Left colon (tissue), 2 donors: Measurements from ENCODE around the gene GALNT17. TPM values are rescaled to one million over a fixed set of nuclear protein-coding genes. Genes with fewer than 3 reads are reported as not detected.
"Not testable (repeated sequence)": the region's sequence is repeated elsewhere in the genome, so short reads cannot be mapped to it uniquely, and the experiment has no call there.

Experiments used
- ATAC-seq: fragments of 200-7000 bp; cut with Tn5 transposase; one replicate; pipeline ENCODE4 v1.9.1; 2020; ENCODE audit warnings: mild to moderate bottlenecking, moderate library complexity
- DNase-seq, 2 donors: peaks; one replicate each; pipeline ENCODE4 v3.0.0-alpha.2; 2020
- intact Hi-C, 2 donors: fragments of 100-400 bp; cut with DNase I in 1 of 2; cut with micrococcal nuclease in 1 of 2; formaldehyde crosslinking; loops; one replicate each; pipeline versions ENCODE4 v1.11.2 to v1.14.0; 2022; cut with DNase I, micrococcal nuclease
- total RNA-seq, 2 donors: library from RNA; stranded (reverse); fragmentation: NEBNext Ultra II Directional; extraction: Animal tissue kit (Norgen Biotek cat#: 25700); gene quantifications; one replicate each; pipeline ENCODE4 v1.2.1, GENCODE V29; 2021
- donor health status: DM: no; HTN: no; CAD: no.
- donor health status: DM: yes; HTN: yes; CAD: no.

Gene GALNT17
- total RNA-seq, 2 donors from 2014 or later, result 0.37 to 2.8 TPM

DNA sequence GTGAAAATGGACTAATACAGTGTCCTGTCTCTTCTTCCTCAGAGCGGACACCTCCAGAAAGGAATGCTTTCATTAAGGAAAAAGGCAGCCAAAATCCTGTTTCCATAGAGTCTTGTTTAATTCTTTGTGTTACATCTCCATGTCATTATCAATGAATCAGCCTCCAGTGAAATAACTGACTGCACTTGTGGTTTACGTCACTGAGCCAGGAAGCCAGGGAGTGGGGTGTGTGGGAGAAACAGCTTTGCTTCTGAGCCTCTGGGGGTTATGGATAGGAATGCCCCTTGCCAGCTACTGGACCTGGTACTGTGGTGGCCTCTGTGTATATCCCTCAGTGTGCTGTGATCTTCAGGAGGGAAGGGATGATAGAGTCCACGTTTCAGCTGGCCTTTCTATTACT is 416.8 kb downstream of the GALNT17 start:
- intact Hi-C loops, result no loop called here
- DNase-seq, result no peak
- no peak for ATAC-seq

DNA sequence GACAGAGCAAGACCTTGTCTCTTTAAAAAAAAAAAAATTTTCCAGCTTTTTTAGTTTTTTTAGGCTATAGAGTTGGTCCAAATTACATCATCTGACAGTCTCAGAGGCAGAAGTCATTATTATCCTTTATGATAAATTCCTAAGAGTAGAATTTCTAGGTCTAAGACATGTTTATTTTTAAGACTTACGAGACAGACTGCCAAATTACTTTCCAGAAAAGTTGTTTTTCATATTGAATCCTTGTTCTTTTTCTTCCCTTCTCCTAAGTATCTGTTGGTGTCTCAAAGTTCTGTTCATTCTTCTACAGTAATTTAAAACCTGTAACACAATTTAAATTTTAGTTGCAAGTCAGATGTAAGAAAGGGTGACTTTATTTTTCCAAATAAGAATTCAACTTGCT is 421.4 kb downstream of the GALNT17 start:
- DNase-seq (no peak), ATAC-seq (no peak)
- intact Hi-C loops, result no loop called here

DNA sequence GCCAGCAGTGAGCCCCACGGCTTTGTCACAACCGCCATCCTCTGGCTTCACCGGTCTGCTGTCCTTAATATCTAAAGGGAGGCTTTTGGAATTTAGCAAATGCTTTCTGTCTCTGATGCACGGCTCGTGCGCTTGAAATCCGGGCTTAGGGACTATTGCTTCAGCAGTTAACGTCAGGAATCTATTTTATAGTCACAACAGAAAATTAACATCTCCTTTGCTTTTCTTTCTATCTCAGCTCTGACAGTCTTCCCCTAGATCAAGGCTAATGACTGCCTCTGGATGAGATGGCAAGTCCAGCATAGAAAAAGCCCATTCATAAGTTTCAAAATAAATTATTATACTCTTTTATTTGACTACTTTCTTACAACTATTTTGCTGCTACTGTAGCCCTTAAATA is 423.8 kb downstream of the GALNT17 start:
- no peak for DNase-seq
- intact Hi-C loops, result no loop called here
- no peak for ATAC-seq

DNA sequence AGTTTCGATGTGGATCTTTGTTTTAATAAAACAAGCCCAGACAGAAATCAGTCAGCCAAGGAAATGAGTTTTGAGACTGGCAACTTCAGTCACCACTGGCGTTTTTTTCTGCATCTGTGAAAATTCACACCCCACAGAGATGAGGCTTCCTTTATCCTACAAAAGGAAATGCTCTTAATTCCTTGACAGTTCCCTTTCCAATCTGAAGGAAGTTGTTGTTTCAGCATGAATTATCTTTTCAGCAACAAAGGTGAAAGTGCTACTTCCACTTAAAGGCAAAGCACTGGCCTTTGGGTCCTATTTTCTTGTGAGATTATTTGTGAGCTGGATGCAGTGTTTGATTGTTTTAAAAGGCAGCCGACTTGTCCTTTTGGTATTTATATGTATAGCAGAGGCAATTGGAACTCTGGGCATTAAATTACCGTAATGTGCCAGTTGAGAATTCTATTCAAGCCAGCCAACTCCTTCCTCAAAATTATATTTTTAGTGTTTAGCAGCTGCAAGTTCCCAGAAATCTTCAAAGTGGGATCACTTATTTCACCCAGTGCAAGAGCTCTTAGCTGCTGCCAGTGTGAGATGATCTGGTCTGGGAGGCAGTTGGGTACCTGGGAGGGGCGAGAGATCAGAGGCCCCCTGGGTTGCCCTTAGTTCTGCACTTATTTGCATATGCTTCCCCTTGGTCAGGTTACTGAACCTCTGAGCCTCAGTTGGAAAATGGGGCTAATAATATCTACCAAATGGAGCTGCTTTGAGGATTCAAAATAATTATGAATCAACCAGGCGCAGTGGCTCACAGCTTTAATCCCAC is 427.1 kb downstream of the GALNT17 start:
- intact Hi-C loops, result no loop called here
- ATAC-seq (no peak), DNase-seq (no peak)

DNA sequence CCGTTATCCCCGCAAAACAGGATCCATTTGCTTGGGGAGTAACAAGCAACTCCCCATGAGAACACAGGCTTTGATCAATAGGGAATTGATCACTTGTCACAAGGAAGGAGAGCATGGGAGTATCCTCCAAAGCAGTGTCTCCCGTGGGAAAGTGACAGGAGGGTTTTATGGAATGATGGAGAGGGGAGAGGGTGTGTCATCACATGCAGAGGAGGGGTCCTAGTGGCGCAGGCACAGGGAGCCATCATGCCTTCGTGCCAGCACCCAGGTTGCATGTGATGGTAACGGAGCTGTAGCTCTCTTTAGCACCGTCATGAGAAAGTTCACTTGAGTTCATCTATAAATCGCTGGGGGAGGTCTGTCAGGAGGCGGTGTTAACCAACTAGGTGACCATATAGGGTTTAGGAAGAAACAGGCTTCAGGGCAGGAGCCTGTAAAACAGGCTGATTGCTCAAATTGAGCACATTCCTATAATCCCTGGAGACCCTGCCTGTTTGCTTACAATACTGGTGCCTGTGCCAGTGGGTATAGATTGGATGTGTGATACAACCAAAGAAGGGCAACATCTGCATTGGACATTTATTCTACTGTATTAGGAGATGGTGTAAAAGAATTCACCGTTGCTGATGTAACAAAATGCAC is 428.5 kb downstream of the GALNT17 start:
- ATAC-seq (no peak), DNase-seq (no peak)
- intact Hi-C loops, result no loop called here

DNA sequence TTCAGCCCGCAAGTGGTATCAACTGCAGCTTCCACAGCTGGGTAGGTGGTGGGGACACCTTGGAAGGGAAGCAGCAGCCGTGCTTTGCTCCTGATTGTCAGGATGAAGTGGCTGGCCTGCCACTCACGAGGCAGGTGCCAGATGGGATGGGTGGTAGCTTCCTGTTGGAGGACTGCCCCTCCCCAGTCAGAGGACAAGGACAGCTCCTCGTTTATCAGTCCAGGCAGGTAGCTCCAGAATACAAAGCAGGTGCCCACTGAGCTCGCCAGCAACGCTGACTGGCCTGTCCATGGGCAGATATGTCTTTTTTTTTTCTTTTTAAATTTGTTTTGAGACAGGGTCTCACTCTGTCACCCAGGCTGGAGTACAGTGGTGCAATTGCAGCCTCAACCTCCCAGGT is 431.3 kb downstream of the GALNT17 start:
- intact Hi-C loops, result no loop called here

DNA sequence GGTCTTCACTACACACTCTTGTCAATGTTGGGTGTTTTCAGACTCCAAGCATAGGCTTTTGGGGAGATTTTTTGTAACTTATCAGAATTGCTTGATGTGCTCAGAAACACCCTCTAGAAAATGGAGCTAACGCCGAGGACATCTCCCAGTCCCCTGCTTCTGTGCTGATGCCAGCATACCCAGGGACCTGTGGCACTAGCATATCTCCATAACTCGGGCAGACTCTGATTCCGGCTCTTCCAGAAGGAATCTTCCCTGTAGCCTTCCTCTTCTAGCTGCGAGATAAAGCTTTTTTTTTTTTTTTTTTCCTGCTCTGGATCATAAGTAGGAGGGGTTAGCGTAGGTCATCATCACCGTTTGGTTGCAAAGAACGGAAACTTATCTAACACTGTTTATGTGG is 434.4 kb downstream of the GALNT17 start:
- no peak for DNase-seq
- no peak for ATAC-seq
- intact Hi-C loops, result no loop called here

More for the DNA sequence above, 431.3 kb downstream of the GALNT17 start:
- ATAC-seq (no peak), DNase-seq (no peak)

DNA sequence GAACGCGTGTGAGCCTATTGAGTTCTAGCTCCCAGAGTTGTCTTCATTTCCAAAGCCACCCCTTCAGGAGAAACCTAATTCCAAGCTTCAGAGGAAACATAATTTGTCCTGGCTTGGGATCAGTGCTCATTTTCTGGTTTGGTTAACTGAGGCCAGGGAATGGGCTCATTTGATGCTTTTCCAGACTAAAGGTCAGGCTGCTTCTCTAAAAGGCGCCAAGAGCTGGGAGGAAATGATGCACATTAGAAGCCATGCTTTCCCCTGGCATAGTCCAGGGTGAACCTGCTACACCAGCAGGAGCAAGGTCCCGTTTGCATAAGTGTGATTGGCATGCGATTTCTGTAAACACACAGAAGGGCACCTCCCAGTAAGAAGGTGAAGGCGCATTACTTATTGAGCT is 435.0 kb downstream of the GALNT17 start:
- intact Hi-C loops, result no loop called here
- DNase-seq (no peak), ATAC-seq (no peak)

DNA sequence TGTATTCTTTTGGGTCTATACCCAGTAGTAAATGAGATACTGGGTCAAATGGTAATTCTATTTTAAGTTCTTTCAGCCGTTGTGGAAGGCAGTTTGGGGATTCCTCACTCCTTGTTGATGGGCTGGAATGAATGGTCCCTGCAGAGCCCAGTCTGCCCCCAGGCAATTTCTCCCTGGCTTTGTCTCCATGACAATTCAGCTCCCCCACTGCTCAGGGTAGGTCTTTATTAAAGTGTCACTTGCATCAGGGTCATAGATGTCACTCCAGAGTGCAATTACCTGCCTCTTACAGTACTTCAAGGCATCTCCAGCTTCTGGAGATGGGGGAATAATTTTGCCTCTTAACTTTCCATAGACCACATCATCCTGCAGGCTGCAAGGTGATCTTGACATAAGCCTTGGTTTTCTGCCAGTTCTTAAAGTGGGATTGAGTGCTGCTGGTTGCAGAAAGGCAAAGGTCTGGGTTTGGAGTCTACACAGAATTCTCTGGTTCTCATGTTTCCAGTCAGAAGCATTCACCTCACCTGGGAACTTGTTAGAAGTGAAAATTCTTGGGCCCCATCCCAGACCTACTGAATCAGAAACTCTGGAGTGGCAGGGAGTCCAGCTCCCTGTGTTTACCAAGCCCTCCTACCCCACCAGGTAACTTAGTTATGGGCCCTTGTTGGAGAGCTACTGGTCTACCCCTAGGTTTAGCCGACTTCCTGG is 442.4 kb downstream of the GALNT17 start:
- no peak for ATAC-seq
- intact Hi-C loops, result no loop called here
- no peak for DNase-seq

DNA sequence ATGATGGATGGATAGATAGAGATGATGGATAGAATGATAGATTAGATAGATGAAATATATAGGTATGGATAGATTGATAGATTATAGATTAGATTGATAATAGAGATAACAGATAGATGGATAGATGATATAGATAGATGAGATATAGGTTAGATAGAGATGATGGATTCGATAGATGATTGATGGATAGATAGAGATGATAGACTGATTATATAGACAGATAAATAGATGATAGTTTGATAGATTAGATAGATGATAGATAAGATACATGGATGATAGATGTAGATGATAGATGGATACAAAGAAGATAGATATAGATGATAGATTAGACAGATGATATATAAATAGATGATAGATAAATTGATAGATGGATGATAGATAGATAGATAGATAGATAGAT is 448.1 kb downstream of the GALNT17 start:
- DNase-seq, result no peak
- no peak for ATAC-seq

DNA sequence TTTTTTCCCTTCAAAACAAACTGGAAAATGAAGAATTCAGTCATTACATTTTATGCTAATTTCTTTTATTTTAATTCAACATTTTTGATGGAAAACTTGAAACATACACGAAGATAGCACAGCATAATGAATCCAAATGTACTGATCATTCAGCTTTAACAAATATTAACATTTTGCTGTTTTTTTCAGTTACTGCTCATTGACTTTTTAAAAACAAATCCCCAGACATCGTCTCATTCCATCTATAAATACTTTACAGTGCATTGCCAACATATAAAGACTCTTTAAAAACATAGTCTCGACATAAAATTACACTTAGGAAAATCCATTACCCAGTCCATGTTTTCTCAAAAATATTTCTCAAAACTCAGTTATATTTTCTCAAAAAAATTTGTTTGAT is 452.3 kb downstream of the GALNT17 start:
- ATAC-seq (no peak), DNase-seq (no peak)
- intact Hi-C loops, result no loop called here

More for the DNA sequence above, 448.1 kb downstream of the GALNT17 start:
- intact Hi-C loops, result no loop called here

DNA sequence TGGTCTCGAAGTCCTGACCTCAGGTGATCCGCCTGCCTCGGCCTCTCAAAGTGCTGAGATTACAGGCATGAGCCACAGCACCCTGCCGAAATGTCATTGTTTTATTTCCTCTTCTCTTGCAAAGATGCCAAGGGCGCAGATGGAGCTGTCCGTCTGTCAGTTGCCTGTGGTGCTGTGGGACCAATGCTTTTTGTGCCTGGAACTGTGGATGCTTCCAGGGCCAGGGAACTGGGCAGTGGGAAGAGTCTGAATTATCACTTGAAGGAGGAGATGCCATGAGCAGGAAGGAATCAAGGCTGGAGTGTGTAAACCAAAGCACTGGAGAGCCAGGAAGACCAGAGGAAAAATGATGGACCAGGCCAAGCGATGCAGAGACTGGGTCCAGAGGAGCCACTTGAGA is 459.9 kb downstream of the GALNT17 start:
- intact Hi-C loops, result no loop called here
- DNase-seq, result no peak
- ATAC-seq, result no peak

DNA sequence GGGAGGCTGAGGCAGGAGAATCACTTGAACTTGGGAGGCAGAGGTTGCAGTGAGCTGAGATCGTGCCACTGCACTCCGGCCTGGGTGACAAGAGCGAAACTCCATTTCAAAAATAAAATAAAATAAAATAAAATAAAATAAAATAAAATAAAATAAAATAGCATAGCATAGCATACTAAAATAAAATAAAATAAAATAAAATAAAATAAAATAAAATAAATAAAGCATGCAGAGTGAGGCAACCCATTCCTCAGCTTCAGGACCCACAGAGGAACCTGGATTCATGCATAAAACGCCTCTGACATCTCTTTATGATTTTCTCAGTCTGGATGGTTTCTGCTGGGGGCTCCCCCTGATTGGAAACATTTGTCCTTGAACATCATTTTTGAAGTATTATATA is 460.4 kb downstream of the GALNT17 start:
- ATAC-seq, intact Hi-C loops, DNase-seq: not testable (repeated sequence)

DNA sequence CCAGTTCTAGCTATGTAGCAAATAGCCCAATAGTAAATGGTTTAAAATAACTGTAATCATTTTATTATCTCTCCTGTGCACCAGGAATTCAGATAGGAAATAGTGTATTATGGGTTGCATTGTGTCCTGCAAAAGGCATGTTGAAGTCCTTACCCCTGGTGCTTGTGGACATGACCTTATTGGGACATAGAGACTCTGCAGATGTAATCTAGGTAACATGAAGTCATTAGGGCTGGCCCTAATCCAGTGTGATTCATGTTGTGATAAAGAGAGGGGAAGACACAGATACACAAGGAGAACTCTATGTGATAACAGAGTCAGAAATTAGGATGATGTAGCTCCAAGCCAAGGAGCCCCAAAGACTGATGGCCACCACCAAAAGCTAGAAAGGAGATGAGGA is 462.8 kb downstream of the GALNT17 start:
- DNase-seq (no peak), ATAC-seq (no peak)
- intact Hi-C loops, result no loop called here

DNA sequence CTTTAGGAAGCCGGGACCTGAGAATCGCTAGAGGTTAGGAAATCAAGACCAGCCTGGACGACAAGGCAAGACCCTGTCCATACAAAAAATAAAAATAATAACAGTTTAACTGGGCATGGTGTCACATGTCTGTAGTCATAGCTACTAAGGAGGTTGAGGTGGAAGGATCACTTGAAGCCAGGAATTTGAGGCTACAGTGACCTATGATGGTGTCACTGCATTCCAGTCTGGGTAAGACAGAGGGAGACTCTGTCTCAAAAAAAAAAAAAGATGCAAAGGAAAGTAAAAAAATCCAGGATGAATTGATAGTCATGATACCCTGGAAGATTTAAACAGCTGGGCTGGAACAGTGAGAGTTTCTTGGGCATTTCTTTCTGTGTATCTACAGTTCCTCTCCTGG is 463.2 kb downstream of the GALNT17 start:
- ATAC-seq (no peak), DNase-seq (no peak)
- intact Hi-C loops, result no loop called here

DNA sequence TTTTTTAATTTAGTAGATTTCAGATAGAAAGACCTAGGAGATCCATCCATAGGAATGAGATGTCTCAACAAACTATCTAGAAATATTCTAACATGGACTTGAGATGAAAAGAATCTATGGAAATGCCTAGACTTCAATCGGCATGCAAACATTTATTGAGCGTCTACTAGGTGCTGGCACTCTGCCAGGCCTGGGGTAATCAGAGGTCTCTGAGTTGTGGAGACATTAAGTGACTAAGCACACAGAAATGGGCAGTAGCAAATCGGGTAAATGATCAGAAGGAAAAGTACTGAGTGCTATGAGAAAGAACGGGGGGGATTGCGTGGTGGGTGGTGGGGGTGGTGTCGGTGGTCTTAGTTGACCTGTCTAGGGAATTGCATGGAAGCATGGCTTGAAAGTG is 466.6 kb downstream of the GALNT17 start:
- no peak for DNase-seq
- intact Hi-C loops, result no loop called here
- no peak for ATAC-seq

DNA sequence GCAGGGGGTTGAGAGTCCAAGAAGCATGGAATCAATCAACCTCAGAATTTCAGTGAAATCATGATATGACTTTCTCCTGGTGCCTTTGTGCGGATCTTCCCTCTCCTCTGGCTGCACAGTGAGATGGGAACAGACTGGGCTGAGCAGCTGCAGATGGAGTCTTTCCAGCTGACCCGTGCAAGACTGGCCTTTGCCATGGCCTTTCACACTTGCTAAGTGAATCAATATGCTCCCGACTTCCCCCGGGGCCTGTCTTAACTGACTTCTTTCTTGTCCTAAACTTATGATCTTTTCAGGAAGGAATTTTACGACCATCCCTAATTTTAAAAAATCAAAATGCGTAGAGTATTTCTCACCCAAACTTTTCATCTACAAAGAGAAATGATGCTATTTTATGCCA is 469.9 kb downstream of the GALNT17 start:
- intact Hi-C loops, result no loop called here
- no peak for DNase-seq
- no peak for ATAC-seq

DNA sequence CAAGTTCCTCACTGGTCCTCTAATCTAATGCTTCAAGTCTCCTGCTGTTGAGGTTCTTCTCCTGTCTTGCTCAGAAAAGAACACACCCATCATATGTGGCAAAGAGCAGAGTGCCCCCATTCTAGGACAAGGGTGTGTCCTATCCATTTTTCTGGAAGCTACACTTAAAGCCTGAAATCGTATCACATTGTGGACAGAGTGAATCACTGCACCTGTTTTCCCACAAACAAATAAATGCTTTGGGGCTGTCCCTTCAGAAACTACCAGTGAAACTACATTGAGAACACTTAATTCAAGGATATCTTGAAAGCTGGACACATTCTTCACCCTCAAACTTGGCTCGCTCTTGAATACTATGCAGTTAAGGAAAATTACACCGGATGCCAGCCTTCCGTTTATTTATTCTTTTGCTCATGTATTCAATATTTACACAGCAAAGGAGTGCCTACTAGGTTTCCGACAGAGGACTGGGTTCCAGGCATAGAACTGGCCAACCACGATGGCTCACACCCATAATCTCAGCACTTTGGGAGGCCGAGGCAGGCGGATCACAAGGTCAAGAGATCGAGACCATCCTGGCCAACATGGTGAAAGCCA is 473.0 kb downstream of the GALNT17 start:
- no peak for ATAC-seq
- intact Hi-C loops, result no loop called here
- no peak for DNase-seq

DNA sequence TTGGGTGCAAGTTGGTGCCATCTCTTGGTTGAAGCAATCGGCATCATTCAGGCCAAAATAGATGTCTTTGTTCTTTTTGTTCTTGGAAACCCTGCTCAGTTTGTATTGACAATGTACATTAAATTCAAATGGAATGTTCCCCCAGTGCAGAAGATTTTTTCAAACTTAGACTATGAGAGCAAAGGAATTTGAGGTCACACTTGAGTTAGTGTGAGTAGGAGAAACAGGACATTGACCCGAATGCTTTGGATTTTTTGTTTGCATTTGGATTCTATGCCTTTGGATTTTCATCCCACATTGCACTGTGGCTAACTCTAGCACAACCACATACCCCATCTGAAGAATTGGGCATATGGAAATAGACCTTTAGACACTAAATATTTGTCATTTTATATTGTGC is 480.0 kb downstream of the GALNT17 start:
- ATAC-seq (no peak), DNase-seq (no peak)
- intact Hi-C loops, result no loop called here

DNA sequence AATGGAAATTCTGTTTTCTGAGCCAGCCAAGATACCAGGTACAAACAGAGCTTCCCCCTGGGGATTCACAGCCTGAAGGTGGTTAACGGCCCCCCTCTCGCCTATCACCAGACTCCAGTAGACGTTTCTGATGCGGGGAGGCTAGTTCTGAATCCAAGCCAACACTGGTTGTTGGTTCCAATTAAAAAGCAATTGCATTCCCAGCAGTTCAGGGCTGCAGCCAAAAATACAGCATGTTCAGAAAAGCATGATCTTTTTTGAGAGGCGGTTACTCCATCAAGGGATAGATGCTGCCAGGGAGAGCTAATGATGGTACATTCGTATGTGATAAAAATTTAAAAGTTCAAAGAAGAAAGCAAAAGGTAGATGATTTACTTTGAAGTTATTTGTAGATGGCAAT is 481.0 kb downstream of the GALNT17 start:
- DNase-seq, result no peak
- intact Hi-C loops, result no loop called here
- no peak for ATAC-seq
